Bronchial epithelial cell (primary cell): ENCODE results near the gene RGMA. TPM values are rescaled to one million over a fixed set of nuclear protein-coding genes. Genes with fewer than 3 reads are reported as not detected.

Source experiments
- DNase-seq: peaks from one replicate; pipeline ENCODE4 v3.0.0-alpha.2; 2010; ENCODE audit warnings: low read depth
- FAIRE-seq: peaks from 2 replicates; lab custom pipeline; 2011; peaks lifted over from hg19 to GRCh38; lab: Jason Lieb, UNC
- H3K27me3 ChIP-seq: 2 replicates; pipeline ENCODE4 v1.5.1; 2011; ENCODE audit warnings: low read length; ENCODE audit not compliant: control insufficient read depth, insufficient read depth
- H3K36me3 ChIP-seq: 2 replicates; pipeline ENCODE4 v1.5.1; 2011; ENCODE audit warnings: low read length; ENCODE audit not compliant: control insufficient read depth, insufficient read depth
- H3K4me3 ChIP-seq: 2 replicates; pipeline ENCODE4 v1.5.1; 2011; ENCODE audit warnings: mild to moderate bottlenecking, low read depth, low read length, control low read depth
- total RNA-seq: library from RNA; depleted of rRNA; stranded (reverse); fragments of >200 nt; gene quantifications from 2 replicates; pipeline ENCODE4 v1.2.1, GENCODE V29; 2014
- TF ChIP-seq, protein P1 (sequence below): IDR thresholded peaks from 2 replicates; pipeline ENCODE4 v1.5.1; 2011; ENCODE audit warnings: mild to moderate bottlenecking, moderate library complexity, low read length, control low read depth, inconsistent platforms; ENCODE audit not compliant: insufficient read depth, severe bottlenecking

The RGMA gene
- total RNA-seq, 1 donor from 2014 or later = 0.53 TPM

DNA sequence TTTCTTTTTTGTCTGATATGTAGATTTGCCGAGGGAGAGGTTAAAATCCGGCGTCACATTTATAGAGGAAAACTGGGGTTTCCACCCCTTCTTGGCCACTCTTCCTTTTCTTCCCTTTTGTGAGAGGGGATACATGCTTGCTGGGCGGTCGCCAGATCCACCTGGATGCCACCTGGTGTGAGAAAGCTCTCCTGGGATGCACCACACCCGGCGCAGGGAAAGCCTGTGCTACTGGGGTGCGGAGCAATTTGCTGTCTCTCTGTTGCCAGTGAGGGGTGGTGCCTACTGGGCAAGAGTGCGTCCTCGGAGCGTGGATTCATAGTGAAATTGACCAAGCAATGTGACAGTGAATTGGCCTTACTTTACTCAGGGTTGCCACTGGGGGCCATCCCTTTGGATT lies 2.5 kb upstream of the RGMA start:
- TF ChIP-seq, protein P1, sequence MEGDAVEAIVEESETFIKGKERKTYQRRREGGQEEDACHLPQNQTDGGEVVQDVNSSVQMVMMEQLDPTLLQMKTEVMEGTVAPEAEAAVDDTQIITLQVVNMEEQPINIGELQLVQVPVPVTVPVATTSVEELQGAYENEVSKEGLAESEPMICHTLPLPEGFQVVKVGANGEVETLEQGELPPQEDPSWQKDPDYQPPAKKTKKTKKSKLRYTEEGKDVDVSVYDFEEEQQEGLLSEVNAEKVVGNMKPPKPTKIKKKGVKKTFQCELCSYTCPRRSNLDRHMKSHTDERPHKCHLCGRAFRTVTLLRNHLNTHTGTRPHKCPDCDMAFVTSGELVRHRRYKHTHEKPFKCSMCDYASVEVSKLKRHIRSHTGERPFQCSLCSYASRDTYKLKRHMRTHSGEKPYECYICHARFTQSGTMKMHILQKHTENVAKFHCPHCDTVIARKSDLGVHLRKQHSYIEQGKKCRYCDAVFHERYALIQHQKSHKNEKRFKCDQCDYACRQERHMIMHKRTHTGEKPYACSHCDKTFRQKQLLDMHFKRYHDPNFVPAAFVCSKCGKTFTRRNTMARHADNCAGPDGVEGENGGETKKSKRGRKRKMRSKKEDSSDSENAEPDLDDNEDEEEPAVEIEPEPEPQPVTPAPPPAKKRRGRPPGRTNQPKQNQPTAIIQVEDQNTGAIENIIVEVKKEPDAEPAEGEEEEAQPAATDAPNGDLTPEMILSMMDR = no peak
- Histone ChIP-seq H3K36me3 (no peaks in the 10 kb centered on the region), H3K27me3 (peaks cover 14% of the 10 kb centered on the region), H3K4me3 (no peak overlapping the region)
- DNase-seq = no peak
- no peak for FAIRE-seq

DNA sequence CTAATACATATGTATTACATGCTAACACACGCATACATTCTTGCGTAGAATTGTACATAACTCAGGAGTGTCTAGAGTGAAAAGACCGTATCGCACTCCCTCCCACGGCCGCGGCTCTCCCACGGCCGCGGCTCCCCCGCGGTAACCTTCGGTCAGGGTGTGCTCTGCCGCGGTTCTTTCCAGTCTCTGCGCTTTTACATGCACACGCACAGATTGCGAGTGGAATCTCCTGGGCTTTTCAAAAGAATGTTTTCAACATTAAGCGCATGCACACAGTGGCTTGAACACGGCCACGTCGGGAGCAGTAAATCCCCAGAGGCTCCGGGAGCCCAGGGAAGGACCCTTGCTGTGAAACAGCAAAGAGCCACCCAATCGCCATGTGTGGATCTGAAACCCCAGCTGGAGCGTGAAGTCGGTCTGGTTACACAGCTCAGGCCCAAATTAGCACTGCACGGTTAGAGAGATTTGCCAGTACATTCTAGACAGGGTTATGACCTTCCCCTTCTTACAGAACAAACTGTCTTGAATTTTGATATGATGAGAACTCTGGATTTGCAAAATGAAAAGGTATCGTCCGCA lies 805 bp upstream of the RGMA start:
- peak; percentile 43 for FAIRE-seq

DNA sequence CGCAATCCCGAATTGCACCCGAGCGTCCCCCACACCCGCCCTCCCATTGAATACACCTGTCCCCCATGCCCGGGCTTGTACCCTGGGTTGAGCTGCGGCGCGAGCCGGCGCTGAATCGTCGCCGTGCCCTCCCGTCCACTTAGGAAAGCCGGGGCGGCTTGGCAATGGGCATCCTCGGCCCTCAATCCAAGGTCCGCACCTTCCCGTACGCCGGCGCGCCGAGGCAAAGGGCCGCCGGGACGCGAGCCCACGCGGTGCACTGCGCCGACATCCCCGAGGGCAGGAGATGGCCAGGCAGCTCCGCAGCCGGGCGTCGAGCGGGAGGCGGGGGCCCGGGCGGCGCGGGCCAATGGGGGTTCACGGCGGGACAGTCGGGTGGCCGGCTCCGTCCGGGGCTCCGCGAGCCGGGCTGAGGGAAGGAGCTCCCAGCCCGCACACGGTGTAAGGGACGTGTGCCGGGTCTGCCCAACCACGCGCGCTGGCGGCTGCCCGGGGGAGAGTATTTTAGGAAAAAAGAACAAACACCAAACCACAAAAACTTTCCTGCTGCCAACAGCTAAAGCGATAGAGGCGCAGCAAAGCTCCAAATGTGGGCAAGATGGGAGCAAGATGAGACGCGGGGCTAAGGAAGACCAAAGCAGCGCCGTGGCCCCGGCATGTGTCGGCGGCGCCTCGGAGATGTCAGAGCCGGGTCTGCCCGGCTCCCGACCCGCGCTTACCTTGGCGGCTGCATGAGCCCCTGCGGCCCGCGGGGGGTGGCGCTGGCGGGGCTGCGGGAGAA lies 621 bp downstream of the RGMA start:
- no peaks in the 10 kb centered on the region for H3K36me3 ChIP-seq
- DNase-seq (no peak), FAIRE-seq (no peak)
- peak overlapping the region; percentile 44 for H3K4me3 ChIP-seq
- TF ChIP-seq, protein P1 = no peak
- H3K27me3 ChIP-seq = peaks cover 20% of the 10 kb centered on the region

More for the DNA sequence above, 805 bp upstream of the RGMA start:
- H3K36me3 ChIP-seq = no peaks in the 10 kb centered on the region
- no peak overlapping the region for H3K4me3 ChIP-seq
- no peak for DNase-seq
- H3K27me3 ChIP-seq = peaks cover 20% of the 10 kb centered on the region
- TF ChIP-seq, protein P1 = no peak

DNA sequence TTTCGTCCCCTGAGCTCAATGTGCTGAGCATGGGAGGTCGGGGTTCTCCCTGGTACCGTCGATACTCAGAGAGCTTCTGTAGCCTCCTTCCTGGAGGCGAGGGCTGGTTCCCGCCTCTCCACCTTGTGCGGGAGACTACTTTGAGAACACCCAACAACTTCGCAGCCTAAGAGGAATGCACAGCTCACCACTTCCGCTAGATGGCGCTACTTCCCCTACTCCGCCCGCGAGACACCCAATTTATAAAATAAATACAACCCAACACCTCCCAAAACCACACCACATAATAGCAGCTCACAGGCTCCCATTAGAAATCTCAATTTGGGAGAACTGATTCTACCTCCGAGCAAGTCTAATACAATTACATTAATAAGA lies 1.2 kb downstream of the RGMA start:
- TF ChIP-seq, protein P1 = peak; percentile 91
- FAIRE-seq = no peak
- peaks cover 20% of the 10 kb centered on the region for H3K27me3 ChIP-seq

DNA sequence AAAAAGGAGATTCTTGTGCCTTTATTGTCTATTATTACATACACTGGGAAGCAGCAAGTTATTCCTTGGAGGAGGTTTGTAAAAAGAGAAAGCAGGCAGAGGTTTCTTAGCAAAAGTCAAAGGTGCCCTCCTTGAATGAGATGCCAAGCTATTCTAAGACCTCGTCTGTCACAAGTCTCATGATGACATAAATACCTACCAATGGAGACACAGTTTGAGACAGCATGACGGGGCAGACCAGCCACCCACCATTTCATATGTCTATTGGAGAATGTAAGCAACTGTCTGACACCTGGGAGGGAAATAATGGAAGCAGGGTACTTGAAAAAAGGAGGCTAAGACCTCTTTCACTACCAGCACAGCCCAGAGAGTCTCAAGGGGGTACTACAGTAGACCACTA lies 2.2 kb downstream of the RGMA start:
- no peak for FAIRE-seq

More for the DNA sequence above, 1.2 kb downstream of the RGMA start:
- peak; percentile 69 for DNase-seq
- Histone ChIP-seq H3K36me3 (no peaks in the 10 kb centered on the region), H3K4me3 (peak overlapping the region; percentile 44)

More for the DNA sequence above, 2.2 kb downstream of the RGMA start:
- H3K36me3 ChIP-seq = no peaks in the 10 kb centered on the region
- no peak overlapping the region for H3K4me3 ChIP-seq
- peaks cover 20% of the 10 kb centered on the region for H3K27me3 ChIP-seq
- no peak for DNase-seq
- TF ChIP-seq, protein P1 = no peak
